Right lobe of liver (tissue), 4 donors: ENCODE measurements around the gene TNNC2.
"Not testable (repeated sequence)": the region's sequence is repeated elsewhere in the genome, so short reads cannot be mapped to it uniquely, and the experiment has no call there.

Source experiments
- POLR2A ChIP-seq: fragments of 450-650 bp; IDR thresholded peaks from one replicate; pipeline ENCODE4 v1.6.1; 2017; ENCODE audit warnings: antibody characterized with exemption, mild to moderate bottlenecking
- TF ChIP-seq, protein P1 (sequence below), 4 donors: fragments of 200-600 bp in 3 of 4; fragments of 450-650 bp in 1 of 4; IDR thresholded peaks; one replicate each; pipeline versions ENCODE4 v1.5.1 to v1.8.0; 2016 to 2022; ENCODE audit warnings: antibody characterized with exemption in 4 of 4, mild to moderate bottlenecking in 2 of 4
- donor health status: DM: no; HTN: no; CAD: no.
- donor health status: DM: no; HTN: no; CAD: no.
- donor health status: DM: no; HTN: yes; CAD: no.

DNA sequence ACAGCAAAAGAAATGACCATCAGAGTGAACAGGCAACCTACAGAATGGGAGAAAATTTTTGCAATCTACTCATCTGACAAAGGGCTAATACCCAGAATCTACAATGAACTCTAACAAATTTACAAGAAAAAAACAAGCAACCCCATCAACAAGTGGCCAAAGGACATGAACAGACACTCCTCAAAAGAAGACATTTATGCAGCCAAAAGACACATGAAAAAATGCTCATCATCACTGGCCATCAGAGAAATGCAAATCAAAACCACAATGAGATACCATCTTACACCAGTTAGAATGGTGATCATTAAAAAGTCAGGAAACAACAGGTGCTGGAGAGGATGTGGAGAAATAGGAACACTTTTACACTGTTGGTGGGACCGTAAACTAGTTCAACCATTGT, 29.6 kb downstream of the TNNC2 start:
- TF ChIP-seq, protein P1, sequence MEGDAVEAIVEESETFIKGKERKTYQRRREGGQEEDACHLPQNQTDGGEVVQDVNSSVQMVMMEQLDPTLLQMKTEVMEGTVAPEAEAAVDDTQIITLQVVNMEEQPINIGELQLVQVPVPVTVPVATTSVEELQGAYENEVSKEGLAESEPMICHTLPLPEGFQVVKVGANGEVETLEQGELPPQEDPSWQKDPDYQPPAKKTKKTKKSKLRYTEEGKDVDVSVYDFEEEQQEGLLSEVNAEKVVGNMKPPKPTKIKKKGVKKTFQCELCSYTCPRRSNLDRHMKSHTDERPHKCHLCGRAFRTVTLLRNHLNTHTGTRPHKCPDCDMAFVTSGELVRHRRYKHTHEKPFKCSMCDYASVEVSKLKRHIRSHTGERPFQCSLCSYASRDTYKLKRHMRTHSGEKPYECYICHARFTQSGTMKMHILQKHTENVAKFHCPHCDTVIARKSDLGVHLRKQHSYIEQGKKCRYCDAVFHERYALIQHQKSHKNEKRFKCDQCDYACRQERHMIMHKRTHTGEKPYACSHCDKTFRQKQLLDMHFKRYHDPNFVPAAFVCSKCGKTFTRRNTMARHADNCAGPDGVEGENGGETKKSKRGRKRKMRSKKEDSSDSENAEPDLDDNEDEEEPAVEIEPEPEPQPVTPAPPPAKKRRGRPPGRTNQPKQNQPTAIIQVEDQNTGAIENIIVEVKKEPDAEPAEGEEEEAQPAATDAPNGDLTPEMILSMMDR (IDR thresholded peaks at IDR 0.05): not testable (repeated sequence)
- not testable (repeated sequence) for TF ChIP-seq POLR2A
